GM18519 (cell line): Measurements from ENCODE around the gene LTBR.
"Not testable (repeated sequence)": the region's sequence is repeated elsewhere in the genome, so short reads cannot be mapped to it uniquely, and the experiment has no call there.

Source experiments
- ATAC-seq: cut with Tn5 transposase; IDR thresholded peaks from one replicate; pipeline ENCODE4 v1.9.1; 2021; ENCODE audit warnings: mild to moderate bottlenecking, moderate library complexity; ENCODE audit not compliant: unreplicated experiment, low FRiP score

Gene LTBR

DNA sequence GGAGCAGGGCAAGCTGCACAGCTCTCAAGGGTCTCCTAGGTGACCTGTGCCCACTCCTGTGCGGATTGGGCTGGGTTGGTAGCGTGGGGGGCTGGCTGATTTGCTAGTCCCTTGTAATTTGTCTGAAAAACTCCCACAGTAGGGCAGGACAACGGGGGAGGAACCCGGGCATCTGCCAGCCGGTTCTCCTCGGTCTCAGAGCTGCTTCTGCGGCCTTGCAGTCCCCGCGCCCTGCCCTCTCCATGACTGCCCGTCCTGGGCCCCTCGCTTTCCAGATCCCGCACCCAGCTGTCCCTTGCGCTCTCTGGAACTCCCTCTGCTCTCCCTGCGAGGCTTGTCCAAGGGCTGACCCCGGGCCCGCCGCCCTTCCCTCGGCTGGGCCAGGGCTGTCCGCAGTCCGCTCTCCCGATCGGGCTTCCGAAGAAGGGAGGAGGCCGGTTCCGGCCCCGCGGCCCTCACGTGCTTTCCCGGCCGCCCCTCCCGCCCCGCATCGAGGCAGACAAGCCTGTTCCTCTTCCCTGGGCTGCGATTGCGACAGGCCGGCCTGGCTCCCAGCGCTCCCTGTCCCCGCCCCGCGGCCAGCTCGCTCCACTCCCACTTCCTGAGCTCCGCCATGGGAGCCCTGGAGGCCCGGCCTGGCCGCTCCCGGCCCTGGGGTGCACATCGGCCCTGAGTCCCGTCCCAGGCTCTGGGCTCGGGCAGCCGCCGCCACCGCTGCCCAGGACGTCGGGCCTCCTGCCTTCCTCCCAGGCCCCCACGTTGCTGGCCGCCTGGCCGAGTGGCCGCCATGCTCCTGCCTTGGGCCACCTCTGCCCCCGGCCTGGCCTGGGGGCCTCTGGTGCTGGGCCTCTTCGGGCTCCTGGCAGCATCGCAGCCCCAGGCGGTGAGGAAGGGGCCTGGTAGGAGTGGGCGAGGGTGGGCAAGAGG is at the start of gene LTBR:
Gene LTBR, plus strand, starts transcription at position 591 of the 927 bp plus-strand sequence. Its CDS starts 197 bp downstream, at position 788.
- ATAC-seq, result no peak

DNA sequence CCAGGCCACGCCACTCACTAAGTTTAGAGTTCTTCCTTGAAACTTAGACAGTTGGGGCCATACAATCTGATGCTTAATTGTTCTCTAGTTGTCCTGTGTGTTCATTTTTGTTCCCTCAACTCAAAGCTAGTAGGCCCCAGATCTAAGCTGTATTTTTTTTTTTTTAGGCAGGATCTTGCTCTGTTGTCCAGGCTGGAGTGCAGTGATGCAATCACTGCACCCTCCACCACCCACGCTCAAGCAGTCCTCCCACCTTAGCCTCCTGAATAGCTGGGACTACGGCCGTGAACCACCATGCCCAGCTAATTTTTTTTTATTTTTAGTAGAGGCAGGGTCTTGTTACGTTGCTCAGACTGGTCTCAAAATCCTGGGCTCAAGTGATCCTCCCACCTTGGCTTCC is 49.6 kb upstream of the LTBR start:
- ATAC-seq, result no peak

DNA sequence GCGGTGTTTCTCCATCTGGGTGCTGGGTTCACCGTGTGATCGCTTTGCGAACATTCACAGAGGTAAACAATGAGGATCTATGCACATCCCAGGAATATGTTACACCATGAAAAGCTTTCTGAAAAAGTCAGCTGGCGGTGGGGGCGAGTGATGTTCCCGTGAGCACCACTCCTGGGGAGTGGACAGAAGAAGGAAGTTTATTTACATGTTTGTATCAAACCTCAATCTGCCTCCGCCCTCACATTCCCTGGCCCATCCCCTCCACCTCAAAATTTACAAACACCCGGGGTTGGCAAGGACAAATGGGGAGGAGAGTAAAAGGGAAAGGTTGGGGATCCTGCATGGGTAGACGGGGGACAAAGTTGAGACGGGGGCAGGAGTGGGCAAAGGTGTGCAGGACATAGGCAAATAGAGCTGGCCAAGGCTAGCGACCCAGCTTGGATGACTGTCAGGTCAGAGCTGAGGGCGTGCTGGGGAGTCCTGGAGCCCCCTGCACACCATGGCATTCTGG is 49.0 kb upstream of the LTBR start:
- no peak for ATAC-seq

DNA sequence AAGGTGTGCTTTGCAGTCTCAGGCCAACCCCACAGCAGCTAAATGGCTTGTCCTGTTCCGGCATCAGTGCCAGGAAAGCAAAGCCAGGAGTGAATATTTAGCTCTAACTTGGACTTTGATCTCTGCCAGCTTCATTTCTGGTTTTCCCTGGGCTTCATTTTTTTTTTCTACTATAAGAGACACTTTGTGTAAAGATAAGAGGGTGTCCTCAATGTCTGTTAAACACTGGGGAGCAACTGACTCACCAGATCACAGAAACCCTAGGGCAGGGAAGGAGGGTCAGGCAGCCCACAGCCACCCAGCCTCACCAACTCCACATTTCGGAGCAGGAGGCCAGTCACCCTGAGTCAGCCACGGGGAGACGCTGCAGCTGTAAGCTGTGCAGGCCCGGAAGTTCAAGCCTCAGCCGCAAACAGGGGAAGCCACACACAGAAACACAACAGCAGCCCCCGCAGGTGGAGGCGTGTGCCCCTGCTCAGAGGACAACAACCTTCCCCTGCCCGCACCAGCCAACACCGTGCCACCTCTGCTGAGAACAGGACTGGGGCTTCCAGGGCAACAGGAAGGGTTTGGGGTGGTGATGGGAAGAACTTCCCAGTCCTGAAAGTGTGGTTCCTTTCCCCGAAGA is 48.4 kb upstream of the LTBR start:
- ATAC-seq, result no peak

DNA sequence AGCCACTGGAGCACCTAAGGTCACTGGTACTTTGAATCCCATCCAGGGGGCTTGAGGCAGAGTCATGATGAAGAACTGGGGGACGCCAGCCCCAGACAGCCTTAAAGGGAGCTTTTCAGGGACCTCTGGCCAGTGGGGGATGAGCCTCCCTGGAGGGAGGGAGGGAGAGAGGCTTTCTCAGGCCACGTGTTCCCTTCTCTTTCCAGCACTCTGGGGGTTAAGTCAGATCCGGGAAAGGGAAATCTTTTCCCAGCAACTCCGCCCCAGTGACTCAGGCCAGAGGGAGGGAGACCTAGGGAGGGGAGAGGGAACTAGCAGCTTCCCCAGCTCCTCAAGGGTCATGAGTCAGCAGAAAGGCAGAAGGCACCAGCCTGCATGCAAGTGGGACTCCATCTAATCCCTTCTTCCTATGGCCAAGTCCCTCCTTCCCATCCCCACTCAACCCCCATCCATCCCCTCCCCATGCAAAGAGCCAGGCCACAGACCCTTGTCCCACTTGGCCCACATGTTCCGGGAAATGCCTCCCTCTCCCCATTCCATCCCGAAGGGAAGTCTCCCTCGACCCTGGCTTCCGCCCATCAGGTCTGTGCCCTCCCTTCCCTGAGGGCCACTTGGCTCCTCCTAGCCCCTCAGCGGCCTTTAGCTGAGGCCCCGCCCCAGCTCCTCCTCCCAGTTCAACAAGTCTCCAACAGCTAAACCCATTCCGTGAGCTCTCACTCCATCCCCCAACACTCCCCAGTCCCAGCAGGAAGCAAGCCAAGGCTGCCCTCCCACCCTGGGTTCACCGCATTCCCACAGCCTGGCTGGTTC is 47.7 kb upstream of the LTBR start:
- ATAC-seq, result no peak

DNA sequence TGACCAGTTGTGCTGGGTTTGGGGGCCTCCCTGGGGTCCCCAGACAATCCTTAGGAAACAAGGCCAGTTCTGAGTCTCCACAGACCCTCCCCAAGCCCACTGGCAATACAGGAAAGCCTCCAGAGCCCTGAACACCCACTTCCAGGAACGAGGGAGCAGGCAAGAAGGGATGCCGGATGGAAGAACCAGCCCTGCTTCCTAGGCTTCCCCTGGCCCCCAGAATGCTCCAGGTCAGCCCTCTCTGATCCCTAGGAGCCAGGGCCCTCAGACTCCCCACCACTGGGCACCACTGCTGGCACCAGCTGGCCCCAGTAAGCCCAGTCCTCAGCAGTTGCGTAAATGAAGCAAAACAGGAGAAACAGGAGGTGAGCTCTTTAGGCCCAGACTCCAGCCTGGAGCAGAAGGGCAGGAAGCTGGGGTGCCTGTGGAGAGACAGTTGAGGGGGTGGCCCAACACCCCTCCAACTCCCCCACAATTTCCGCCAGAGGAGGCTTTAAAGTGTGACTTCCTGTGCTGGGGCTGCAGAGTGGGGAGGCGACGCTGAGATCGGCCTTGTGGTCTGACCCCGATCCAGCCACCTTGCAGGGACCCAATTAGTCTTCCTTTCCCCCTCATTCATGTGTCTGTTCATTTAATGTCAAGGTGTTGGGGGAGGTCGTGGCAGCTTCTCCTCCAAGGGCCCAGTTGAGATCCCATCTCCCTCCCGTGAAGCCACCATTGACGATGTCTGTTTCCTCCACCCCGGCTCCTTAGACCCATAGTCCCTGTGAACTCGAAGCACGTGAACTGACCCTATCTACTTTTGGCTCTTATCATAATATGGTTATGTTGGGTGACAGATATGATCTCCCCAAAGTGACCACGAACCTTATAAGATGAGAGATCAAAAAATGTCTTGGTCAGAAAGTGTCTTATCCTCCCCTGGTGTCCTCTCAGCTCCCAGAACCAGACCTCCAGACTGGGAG is 46.8 kb upstream of the LTBR start:
- ATAC-seq, result no peak

DNA sequence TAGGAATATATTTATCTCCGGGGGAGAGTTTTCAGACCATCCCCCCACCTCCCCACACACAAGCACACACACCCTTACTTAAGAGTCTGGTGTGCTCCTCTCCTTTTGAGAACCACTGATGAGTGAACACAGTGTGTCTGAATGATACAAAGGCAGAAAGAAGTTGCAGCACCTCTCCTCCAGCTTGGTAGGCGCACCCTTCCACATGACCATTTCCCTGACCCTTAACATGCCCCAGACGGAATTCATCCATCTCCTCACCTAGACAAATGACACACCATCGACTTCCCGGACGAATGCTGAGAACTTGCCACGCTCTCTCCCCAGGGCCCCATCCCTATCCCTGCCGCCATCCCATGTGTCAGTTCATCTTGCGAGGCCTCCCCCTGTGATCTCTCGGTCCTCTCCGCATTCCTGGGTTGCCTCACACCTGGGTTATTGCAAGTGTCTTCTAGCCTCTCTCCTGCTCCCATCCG is 46.0 kb upstream of the LTBR start:
- ATAC-seq, result no peak

DNA sequence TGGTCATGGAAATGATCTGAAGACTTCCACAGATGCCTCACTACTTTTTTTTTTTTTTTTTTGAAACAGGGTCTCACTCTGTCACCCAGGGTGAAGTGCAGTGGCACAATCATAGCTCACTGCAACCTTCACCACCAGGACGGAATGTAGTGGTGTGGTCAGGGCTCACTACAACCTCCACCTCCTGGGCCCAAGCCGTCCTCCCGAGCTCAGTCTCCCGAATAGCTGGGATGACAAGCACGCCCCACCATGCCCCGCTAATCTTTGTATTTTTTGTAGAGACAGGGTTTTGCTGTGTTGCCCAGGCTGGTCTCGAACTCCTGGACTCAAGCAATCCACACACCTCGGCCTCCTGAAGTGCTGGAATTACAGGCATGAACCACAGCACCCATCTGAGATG is 45.4 kb upstream of the LTBR start:
- not testable (repeated sequence) for ATAC-seq

DNA sequence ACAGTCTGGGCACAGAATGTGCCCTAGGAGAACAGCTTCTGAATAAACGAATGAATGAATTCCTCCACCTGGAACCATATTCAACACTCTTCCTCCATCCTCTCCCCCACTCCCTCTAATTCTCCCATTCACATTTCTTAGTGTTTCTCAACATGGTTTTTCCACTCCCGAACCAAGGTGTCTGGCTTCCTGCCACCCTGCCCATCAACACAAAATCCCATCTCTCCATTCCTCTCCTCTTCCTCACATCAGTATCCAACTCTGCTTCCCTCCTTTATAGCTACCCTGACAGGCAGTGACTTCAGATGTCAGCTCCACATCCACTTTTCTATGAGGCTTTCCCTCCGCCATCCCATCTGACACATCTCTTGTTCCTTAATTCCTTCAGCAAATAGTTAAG is 45.0 kb upstream of the LTBR start:
- no peak for ATAC-seq

DNA sequence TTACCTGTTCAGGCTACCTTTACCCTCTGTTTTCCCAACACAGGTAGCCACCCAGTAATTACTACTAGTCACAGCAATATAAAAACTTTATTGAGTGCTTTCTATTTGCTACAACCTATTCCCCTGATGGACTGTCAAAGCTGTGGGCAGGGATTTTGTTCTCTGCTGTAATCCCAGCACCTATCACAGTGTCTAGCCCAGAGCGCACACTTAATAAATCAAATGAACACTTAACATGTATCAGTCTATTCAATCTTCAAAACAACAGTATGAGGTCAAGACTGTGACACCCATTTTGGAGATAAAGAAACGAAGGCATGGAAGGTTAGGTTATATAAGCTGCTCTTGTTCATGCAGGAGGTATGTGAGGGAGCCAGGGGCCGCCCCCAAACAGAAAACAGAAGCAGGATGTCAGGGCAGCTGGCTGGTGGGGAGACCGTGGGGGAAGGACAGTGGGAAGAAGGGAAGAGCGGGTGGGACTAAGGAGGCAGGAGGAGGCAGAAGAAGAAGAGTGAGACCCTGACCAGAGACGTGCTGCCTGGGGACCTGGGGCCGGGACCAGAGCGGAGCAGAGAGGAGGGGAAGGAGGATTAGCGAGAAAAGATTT is 43.8 kb upstream of the LTBR start:
- no peak for ATAC-seq

DNA sequence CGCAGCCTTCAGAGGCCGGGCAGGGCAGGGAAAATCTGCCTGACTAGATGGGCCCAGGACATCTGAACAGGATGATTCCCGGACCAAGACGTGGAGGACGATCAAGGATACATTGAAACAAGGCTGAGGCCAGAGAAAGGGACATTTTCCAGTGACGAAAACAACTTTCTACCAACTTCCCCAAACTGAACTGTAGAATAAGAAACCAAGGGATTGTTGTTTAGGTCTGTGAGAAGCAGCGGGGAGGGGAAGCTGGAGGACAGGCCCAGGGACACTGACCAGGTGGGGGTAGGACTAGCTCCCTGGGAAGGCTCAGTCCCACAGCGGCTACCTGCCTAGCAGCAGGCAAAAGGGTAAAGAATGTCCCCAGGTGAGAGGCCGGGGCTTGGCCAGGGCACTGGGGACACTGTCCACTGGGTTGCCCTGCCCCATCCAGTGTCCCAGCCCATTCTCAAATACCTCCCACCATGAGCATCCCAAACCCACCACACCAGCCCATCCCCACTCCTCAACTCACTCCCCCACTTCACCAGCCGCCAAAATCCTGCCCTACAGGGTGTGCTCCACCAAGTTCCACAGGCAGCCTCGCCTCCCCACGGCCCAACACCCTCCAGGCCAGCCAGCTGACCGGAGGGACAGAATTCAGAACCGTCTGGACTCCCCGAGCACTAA is 43.1 kb upstream of the LTBR start:
- ATAC-seq, result no peak

DNA sequence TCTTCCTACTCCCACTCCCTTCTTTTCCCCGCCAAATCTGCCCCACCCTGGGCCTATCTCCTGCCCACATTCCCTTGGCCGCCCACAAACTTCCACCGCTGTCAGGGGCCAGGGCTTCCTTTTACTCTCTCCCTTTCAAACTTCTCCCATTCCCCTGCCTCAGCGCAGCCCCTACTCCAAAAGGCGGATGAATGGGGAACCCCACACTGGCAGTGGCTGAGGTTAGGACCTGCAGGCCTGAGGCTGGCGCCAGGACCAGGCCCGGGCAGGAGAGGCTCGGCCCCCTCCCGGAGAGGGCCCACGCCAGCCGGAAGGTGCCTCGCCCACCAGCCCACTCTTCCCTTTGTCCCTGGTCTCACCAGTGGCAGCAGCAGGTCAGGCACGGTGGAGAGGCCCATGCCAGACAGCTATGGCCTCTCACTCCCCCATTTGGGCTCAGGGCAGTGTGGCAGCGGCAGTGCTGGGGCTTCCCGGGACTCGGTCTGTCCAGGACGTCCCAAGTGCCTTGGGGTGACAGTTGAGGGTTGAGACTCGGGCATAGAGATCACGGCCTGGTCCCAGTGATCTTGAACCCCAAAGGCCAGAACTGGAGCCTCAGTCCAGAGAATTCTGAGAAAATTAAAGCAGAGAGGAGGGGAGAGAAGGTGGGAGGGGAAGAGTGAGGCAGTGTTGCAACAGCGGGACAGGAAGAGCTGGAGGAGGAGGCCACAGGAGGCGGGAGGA is 42.4 kb upstream of the LTBR start, which contains the start of gene TNFRSF1A:
Gene TNFRSF1A, minus strand, starts transcription at position 660 of the 723 bp plus-strand sequence. Its CDS starts 262 bp downstream, at position 398.
- ATAC-seq, result no peak

DNA sequence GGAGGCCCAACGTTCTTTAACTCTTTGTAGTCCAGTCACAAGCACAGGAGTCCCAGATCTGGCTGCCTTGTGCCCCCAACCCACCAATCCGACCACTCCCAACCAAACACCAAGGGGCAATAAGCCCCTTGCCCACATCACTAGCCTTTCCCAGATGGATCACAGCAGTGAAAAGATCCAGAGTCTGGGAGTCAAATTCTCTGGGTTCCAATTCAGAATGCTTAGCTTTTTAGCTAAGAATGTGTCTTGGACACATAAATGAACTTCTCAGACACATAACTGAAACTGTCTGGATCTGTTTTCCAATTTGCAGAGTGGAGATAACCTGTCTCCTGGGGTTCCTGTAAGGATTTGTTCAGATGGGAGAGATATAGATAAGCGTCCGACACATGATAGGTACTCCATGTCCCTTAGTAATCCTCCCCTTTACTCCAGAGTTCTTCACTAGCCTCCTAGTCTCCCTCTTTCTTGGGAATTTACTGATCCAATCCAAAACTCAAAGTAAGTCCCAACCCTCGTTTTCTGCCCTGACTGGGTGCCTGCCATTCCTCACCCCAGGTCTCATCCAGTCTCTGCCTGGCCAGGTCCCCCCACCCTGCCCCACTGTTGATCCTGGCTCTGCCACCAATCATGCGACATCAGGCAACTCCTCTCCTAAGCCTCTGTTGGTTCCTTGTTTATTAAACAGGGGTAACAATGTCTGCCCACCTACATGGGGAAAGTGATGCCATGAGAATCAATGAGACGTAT is 41.6 kb upstream of the LTBR start:
- no peak for ATAC-seq

DNA sequence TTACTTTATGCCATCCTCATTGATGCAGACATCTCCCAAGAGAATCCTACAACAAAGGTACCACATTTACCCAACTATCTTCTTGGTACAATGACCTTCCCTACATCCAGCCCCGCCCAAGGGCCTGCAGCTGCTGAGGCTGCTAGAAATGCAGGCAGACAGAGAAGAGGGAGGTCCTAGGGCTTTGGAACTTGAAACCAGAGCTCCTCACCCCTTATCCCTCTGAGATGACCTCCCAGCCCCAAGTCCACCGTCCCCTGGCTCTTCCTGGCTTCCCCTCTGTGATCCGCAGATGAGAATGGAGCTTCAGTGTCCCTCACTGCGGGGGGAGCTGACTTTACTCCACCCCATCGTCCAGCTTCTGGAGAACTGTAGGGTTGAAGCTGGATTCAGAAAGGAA is 40.4 kb upstream of the LTBR start:
- ATAC-seq, result no peak

DNA sequence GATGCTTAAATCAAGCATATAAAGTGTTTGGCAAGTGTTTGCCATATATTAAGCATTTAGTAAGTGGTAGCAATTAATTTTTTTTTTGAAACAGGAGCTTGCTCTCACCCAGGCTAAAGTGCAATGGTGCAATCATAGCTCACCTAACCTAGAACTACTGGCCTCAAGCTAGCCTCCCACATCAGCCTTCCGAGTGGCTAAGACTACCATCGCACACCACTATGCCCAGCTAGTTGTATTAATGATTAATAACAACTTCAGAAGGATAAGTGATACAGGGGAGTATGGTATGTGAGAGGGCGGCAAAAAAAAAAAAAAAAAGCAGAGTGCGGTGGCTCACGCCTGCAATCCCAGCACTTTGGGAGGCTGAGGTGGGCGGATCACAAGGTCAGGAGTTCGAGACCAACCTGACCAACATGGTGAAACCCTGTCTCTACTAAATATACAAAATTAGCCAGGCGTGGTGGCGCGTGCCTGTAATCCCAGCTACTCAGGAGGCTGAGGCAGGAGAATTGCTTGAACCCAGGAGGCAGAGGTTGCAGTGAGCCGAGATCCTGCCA is 39.8 kb upstream of the LTBR start:
- ATAC-seq, result not testable (repeated sequence)

DNA sequence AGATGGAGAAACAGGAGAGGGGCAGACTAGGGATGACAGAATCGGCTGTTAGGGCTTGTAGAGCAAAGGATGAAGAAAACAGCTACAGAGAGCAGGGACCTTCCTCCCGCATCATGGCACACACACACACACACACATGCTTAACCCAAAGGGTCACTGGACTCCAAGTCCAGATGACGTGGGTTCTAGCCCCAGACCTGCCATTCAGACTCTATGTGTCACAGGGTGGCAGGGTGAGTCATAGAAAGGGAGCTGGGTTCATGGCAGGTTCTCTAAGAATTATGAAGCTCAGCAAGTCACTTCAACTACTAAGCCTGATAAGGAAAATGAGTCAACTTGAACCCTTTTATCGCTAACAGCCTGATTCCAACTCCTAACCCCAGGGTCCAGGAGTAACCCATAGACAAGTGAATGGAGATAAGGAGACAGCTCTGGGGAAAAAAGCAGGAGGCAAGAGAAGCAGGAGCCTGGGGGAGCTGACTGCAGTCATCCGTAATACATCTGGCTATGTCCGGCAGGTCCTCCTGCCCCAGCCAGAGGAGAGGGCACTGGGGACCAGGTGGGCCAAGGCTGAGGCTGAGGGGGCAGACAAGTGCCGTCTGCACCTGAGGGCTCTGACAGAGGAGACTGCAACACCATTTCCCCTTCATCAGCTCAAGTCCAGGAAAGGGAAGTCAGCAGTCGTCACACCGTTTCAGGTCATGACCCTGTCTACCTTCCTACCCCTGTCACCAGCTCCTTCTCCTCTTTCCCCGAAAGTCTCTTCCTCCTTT is 38.5 kb upstream of the LTBR start:
- no peak for ATAC-seq
